WTC11 (cell line): Measurements from ENCODE around the gene NRXN3. TPM values are rescaled to one million over a fixed set of nuclear protein-coding genes. Genes with fewer than 3 reads are reported as not detected.

Experiments
- ATAC-seq: fragments of 200-7000 bp; cut with Tn5 transposase; 2 replicates; pipeline ENCODE4 v1.10.0; 2021; ENCODE audit warnings: mild to moderate bottlenecking, moderate library complexity
- CTCF ChIA-PET: fragments of 300-600 bp; sonication (Branson Sonifier 250); formaldehyde crosslinking; loops from one replicate; lab custom pipeline; 2021; ENCODE audit warnings: antibody characterized with exemption; lab: Charles Lee
- POLR2A ChIA-PET: fragments of 350-600 bp; sonication (Branson Sonifier 250); formaldehyde crosslinking; loops from one replicate; lab custom pipeline; 2021; ENCODE audit warnings: antibody characterized with exemption; lab: Charles Lee
- DNase-seq: peaks from one replicate; pipeline ENCODE4 v3.0.0; 2021; ENCODE audit warnings: low spot score
- H3K27ac Mint-ChIP-seq: 2 replicates; pipeline ENCODE4 v1.8.0; 2021; ENCODE audit warnings: mixed read lengths
- H3K27me3 Mint-ChIP-seq: 2 replicates; pipeline ENCODE4 v1.8.0; 2021; ENCODE audit warnings: low read depth, mild to moderate bottlenecking, moderate library complexity, mixed read lengths
- H3K36me3 Mint-ChIP-seq: 2 replicates; pipeline ENCODE4 v1.8.0; 2021; ENCODE audit warnings: mixed read lengths
- H3K4me1 Mint-ChIP-seq: 2 replicates; pipeline ENCODE4 v1.8.0; 2022; ENCODE audit warnings: mixed read lengths
- H3K4me3 Mint-ChIP-seq: 2 replicates; pipeline ENCODE4 v1.8.0; 2021; ENCODE audit warnings: mild to moderate bottlenecking, moderate library complexity, mixed read lengths
- H3K9me3 Mint-ChIP-seq: 2 replicates; pipeline ENCODE4 v1.8.0; 2021; ENCODE audit warnings: mixed read lengths
- ARID4B ChIP-seq: sonication (generic); formaldehyde crosslinking; IDR thresholded peaks from 2 replicates; pipeline ENCODE4 v1.8.0; 2023; ENCODE audit warnings: missing genetic modification reagents, mild to moderate bottlenecking, borderline replicate concordance
- CBFB ChIP-seq: sonication (generic); formaldehyde crosslinking; IDR thresholded peaks from 2 replicates; pipeline ENCODE4 v1.8.1; 2022; ENCODE audit warnings: mild to moderate bottlenecking, low read depth, missing genetic modification reagents
- GABPB1 ChIP-seq: sonication (generic); formaldehyde crosslinking; IDR thresholded peaks from 2 replicates; pipeline ENCODE4 v1.8.1; 2023; ENCODE audit warnings: mild to moderate bottlenecking, missing genetic modification reagents
- HMGA2 ChIP-seq: fragments of 250-450 bp; sonication (Bioruptor Pico); IDR thresholded peaks from 2 replicates; pipeline ENCODE4 v1.4.0; 2021; ENCODE audit warnings: mild to moderate bottlenecking, moderate library complexity
- MYBL2 ChIP-seq: sonication (generic); formaldehyde crosslinking; IDR thresholded peaks from 2 replicates; pipeline ENCODE4 v1.8.1; 2023; ENCODE audit warnings: mild to moderate bottlenecking, moderate library complexity, missing genetic modification reagents
- NFYB ChIP-seq: sonication (generic); formaldehyde crosslinking; conservative IDR thresholded peaks from 2 replicates; pipeline ENCODE4 v1.8.0; 2022; ENCODE audit warnings: low read depth, missing genetic modification reagents
- NR2C2 ChIP-seq: sonication (generic); formaldehyde crosslinking; IDR thresholded peaks from 2 replicates; pipeline ENCODE4 v1.8.0; 2022; ENCODE audit warnings: mild to moderate bottlenecking, missing genetic modification reagents
- SMAD3 ChIP-seq: sonication (generic); formaldehyde crosslinking; IDR thresholded peaks from 2 replicates; pipeline ENCODE4 v1.8.0; 2022; ENCODE audit warnings: missing genetic modification reagents, mild to moderate bottlenecking, borderline replicate concordance
- SOX15 ChIP-seq: fragments of 250-450 bp; sonication (Bioruptor Pico); IDR thresholded peaks from 2 replicates; pipeline ENCODE4 v1.9.0; 2021; ENCODE audit warnings: mild to moderate bottlenecking
- TEAD1 ChIP-seq: sonication (generic); formaldehyde crosslinking; IDR thresholded peaks from 2 replicates; pipeline ENCODE4 v1.8.0; 2022; ENCODE audit warnings: mild to moderate bottlenecking, missing genetic modification reagents
- ZNF532 ChIP-seq: fragments of 250-450 bp; sonication (Bioruptor Pico); IDR thresholded peaks from 2 replicates; pipeline ENCODE4 v1.9.0; 2021; ENCODE audit warnings: mild to moderate bottlenecking, borderline replicate concordance
- total RNA-seq: library from RNA; stranded (reverse); gene quantifications from 3 replicates; pipeline ENCODE4 v1.2.3, GENCODE V29; 2021
- TF ChIP-seq, protein P1 (sequence below): sonication (generic); formaldehyde crosslinking; IDR thresholded peaks from 2 replicates; pipeline ENCODE4 v1.8.1; 2023; ENCODE audit warnings: mild to moderate bottlenecking, missing genetic modification reagents, moderate library complexity
- TF ChIP-seq, protein P2 (sequence below): fragments of 250-450 bp; sonication (Bioruptor Pico); IDR thresholded peaks from 2 replicates; pipeline ENCODE4 v1.9.0; 2021; ENCODE audit warnings: mild to moderate bottlenecking
- TF ChIP-seq, protein P3 (sequence below): sonication (generic); formaldehyde crosslinking; IDR thresholded peaks from 2 replicates; pipeline ENCODE4 v1.8.0; 2022; ENCODE audit warnings: mild to moderate bottlenecking, missing genetic modification reagents
- TF ChIP-seq, protein P4 (sequence below): sonication (generic); formaldehyde crosslinking; IDR thresholded peaks from 2 replicates; pipeline ENCODE4 v1.8.0; 2022; ENCODE audit warnings: mild to moderate bottlenecking, missing genetic modification reagents

The NRXN3 gene
- total RNA-seq, 1 experiment from 2014 or later, result 3.0 TPM

DNA sequence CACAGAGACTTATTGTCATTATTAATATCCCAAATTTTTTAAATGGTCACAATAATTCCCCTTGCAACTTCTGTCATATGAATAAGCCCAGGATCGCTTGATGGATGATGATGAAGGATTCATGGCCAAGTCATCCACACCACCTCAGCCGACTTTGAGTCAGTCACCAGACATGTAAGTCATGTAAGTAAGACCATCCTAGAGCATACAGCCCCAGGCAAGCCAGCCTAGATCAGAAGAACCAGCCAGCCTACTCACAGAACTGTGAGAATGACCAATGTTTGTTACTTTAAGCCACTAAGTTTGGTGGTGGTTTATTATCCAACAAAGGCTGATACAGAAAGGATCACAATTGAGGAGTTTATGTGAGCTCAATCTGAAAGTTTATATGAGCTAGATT is 341.8 kb downstream of the NRXN3 start (continued):
- TF ChIP-seq, protein P1, sequence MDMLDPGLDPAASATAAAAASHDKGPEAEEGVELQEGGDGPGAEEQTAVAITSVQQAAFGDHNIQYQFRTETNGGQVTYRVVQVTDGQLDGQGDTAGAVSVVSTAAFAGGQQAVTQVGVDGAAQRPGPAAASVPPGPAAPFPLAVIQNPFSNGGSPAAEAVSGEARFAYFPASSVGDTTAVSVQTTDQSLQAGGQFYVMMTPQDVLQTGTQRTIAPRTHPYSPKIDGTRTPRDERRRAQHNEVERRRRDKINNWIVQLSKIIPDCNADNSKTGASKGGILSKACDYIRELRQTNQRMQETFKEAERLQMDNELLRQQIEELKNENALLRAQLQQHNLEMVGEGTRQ (CRISPR knock-in tag), result no peak
- TF ChIP-seq NR2C2 (CRISPR knock-in tag) (no peak), TEAD1 (CRISPR knock-in tag) (no peak), MYBL2 (CRISPR knock-in tag) (no peak), ARID4B (no peak)
- TF ChIP-seq, all 79 proteins: peak for 0

GRCh38 chr14:78519863-78520262 is 349.7 kb downstream of the NRXN3 start:
- H3K4me1 Mint-ChIP-seq, result peaks cover 15% of the 10 kb centered on the region
- H3K27me3 Mint-ChIP-seq, result no peaks in the 10 kb centered on the region; the same call in none of the 2 replicates
- H3K4me3 Mint-ChIP-seq, result no peak overlapping the region
- H3K36me3 Mint-ChIP-seq, result no peaks in the 10 kb centered on the region
- ChIA-PET CTCF (no interaction called here), POLR2A (no interaction called here)
- H3K27ac Mint-ChIP-seq, result no peak overlapping the region
- DNase-seq (peak; percentile 79), ATAC-seq (peak; percentile 46; the same call in 1 of the 2 replicates)
- no peak for TF ChIP-seq GABPB1 (CRISPR knock-in tag)
- no peak for TF ChIP-seq HMGA2 (CRISPR knock-in tag)
- no peak for TF ChIP-seq NFYB
- no peak for TF ChIP-seq ZNF532 (CRISPR knock-in tag)
- no peak for TF ChIP-seq CBFB
- TF ChIP-seq SMAD3 (CRISPR knock-in tag), result no peak
- no peaks in the 10 kb centered on the region for H3K9me3 Mint-ChIP-seq

DNA sequence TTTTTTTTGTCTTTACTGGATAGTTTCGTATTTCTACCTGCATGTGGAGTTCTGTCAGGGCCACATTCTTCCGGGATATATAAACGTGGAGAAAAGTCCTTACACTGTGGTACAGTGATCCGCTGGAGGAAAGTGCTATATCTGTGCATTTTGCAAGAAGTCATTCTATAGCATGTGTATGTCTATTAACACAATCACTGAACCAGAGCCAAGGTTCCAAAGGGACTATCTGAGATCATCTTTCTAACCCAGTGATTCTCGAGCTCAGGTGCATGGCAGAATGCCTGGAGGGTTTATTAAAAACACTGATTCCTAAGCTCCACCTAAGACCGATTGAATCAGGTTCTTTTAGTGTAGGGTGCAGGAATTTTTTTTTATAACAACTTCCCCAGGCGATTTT is 354.0 kb downstream of the NRXN3 start:
- Mint-ChIP-seq H3K9me3 (no peaks in the 10 kb centered on the region), H3K4me3 (no peak overlapping the region), H3K36me3 (no peaks in the 10 kb centered on the region), H3K27me3 (no peaks in the 10 kb centered on the region; the same call in 1 of the 2 replicates), H3K4me1 (no peaks in the 10 kb centered on the region), H3K27ac (no peak overlapping the region)
- DNase-seq, result no peak
- POLR2A ChIA-PET, result no interaction called here
- CTCF ChIA-PET, result no interaction called here
- ATAC-seq, result no peak
- TF ChIP-seq, protein P2, sequence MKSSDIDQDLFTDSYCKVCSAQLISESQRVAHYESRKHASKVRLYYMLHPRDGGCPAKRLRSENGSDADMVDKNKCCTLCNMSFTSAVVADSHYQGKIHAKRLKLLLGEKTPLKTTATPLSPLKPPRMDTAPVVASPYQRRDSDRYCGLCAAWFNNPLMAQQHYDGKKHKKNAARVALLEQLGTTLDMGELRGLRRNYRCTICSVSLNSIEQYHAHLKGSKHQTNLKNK (CRISPR knock-in tag), result no peak
- TF ChIP-seq, protein P3, sequence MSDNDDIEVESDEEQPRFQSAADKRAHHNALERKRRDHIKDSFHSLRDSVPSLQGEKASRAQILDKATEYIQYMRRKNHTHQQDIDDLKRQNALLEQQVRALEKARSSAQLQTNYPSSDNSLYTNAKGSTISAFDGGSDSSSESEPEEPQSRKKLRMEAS, result no peak
- no peak for TF ChIP-seq SOX15 (CRISPR knock-in tag)
- no peak for TF ChIP-seq ZNF532 (CRISPR knock-in tag)
- TF ChIP-seq, protein P4, sequence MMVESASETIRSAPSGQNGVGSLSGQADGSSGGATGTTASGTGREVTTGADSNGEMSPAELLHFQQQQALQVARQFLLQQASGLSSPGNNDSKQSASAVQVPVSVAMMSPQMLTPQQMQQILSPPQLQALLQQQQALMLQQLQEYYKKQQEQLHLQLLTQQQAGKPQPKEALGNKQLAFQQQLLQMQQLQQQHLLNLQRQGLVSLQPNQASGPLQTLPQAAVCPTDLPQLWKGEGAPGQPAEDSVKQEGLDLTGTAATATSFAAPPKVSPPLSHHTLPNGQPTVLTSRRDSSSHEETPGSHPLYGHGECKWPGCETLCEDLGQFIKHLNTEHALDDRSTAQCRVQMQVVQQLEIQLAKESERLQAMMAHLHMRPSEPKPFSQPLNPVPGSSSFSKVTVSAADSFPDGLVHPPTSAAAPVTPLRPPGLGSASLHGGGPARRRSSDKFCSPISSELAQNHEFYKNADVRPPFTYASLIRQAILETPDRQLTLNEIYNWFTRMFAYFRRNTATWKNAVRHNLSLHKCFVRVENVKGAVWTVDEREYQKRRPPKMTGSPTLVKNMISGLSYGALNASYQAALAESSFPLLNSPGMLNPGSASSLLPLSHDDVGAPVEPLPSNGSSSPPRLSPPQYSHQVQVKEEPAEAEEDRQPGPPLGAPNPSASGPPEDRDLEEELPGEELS, result no peak
